Activated naive CD4-positive, alpha-beta T cell treated with anti-CD3 and anti-CD28 coated beads, Interleukin-2, amount 10 ng/mL, durations not matched to agents 7 days and 5 days (primary cell): ENCODE measurements around the gene COL9A1.
"Not testable (repeated sequence)": the region's sequence is repeated elsewhere in the genome, so short reads cannot be mapped to it uniquely, and the experiment has no call there.

Source experiments
- CTCF ChIA-PET: fragments of 350-600 bp; sonication (Branson Sonifier 250); formaldehyde crosslinking; loops from one replicate; lab custom pipeline; 2021; ENCODE audit warnings: antibody characterized with exemption; lab: Charles Lee
- DNase-seq: peaks from one replicate; pipeline ENCODE4 v3.0.0-alpha.2; 2020
- H3K27ac Mint-ChIP-seq: one replicate; pipeline ENCODE4 v1.8.0; 2021; ENCODE audit warnings: mild to moderate bottlenecking, moderate library complexity, mixed read lengths
- H3K27me3 Mint-ChIP-seq: one replicate; pipeline ENCODE4 v1.8.0; 2021; ENCODE audit warnings: mild to moderate bottlenecking, mixed read lengths
- H3K36me3 Mint-ChIP-seq: one replicate; pipeline ENCODE4 v1.8.0; 2021; ENCODE audit warnings: mixed read lengths
- H3K4me1 Mint-ChIP-seq: one replicate; pipeline ENCODE4 v1.8.0; 2021; ENCODE audit warnings: mixed read lengths
- H3K4me3 Mint-ChIP-seq: one replicate; pipeline ENCODE4 v1.8.0; 2021; ENCODE audit warnings: mild to moderate bottlenecking, moderate library complexity, mixed read lengths
- H3K9me3 Mint-ChIP-seq: one replicate; pipeline ENCODE4 v1.8.0; 2021; ENCODE audit warnings: mixed read lengths

Gene COL9A1

GRCh38 chr6:70310063-70310694 is 7.3 kb upstream of the COL9A1 start:
- H3K4me1 Mint-ChIP-seq = no peaks in the 10 kb centered on the region
- no peaks in the 10 kb centered on the region for H3K9me3 Mint-ChIP-seq
- CTCF ChIA-PET = interaction anchor here (0.6 to 3.3 kb wide), 20 partner anchors 8 to 704 kb away, joined by 3 to 39 read pairs (median 4); partner anchors contain the start of gene FAM135A
- no peak overlapping the region for H3K27ac Mint-ChIP-seq
- H3K36me3 Mint-ChIP-seq = no peaks in the 10 kb centered on the region
- H3K27me3 Mint-ChIP-seq = peaks cover 4% of the 10 kb centered on the region
- no peak overlapping the region for H3K4me3 Mint-ChIP-seq
- DNase-seq = no peak

GRCh38 chr6:70309243-70309642 is 6.4 kb upstream of the COL9A1 start:
- Mint-ChIP-seq H3K9me3 (no peaks in the 10 kb centered on the region), H3K4me3 (no peak overlapping the region), H3K4me1 (no peaks in the 10 kb centered on the region), H3K27me3 (peaks cover 4% of the 10 kb centered on the region), H3K27ac (no peak overlapping the region), H3K36me3 (no peaks in the 10 kb centered on the region)
- no peak for DNase-seq
- CTCF ChIA-PET = interaction anchor here (0.8 to 3.3 kb wide), 17 partner anchors 9 to 704 kb away, joined by 3 to 39 read pairs (median 4); partner anchors contain the start of gene FAM135A

- H3K4me3 Mint-ChIP-seq, DNase-seq, H3K4me1 Mint-ChIP-seq, H3K36me3 Mint-ChIP-seq, H3K27me3 Mint-ChIP-seq, H3K9me3 Mint-ChIP-seq, H3K27ac Mint-ChIP-seq: not testable (repeated sequence)
- CTCF ChIA-PET = interaction anchor here (0.7 to 3.3 kb wide), 7 partner anchors 14 to 577 kb away, joined by 3 to 24 read pairs (median 4); no protein-coding TSS in a partner anchor
Measured at GRCh38 chr6:70308142-70308541, 5.3 kb upstream of the COL9A1 start.

GRCh38 chr6:70307008-70307407 is 4.1 kb upstream of the COL9A1 start:
- Mint-ChIP-seq H3K4me1 (no peaks in the 10 kb centered on the region), H3K9me3 (no peaks in the 10 kb centered on the region), H3K4me3 (no peak overlapping the region), H3K36me3 (no peaks in the 10 kb centered on the region), H3K27me3 (peaks cover 4% of the 10 kb centered on the region), H3K27ac (no peak overlapping the region)
- DNase-seq = no peak
- CTCF ChIA-PET = interaction anchor here (0.9 to 1.3 kb wide), 3 partner anchors 9 to 86 kb away, joined by 3 to 5 read pairs (median 4); no protein-coding TSS in a partner anchor

GRCh38 chr6:70304616-70305015 is 1.7 kb upstream of the COL9A1 start:
- no peaks in the 10 kb centered on the region for H3K9me3 Mint-ChIP-seq
- H3K36me3 Mint-ChIP-seq = no peaks in the 10 kb centered on the region
- peaks cover 4% of the 10 kb centered on the region for H3K27me3 Mint-ChIP-seq

GRCh38 chr6:70299456-70299855 is 3.4 kb downstream of the COL9A1 start:
- peak; percentile 39 for DNase-seq
- no peaks in the 10 kb centered on the region for H3K36me3 Mint-ChIP-seq
- no peaks in the 10 kb centered on the region for H3K9me3 Mint-ChIP-seq
- H3K4me1 Mint-ChIP-seq = no peaks in the 10 kb centered on the region
- H3K4me3 Mint-ChIP-seq = no peak overlapping the region
- CTCF ChIA-PET = no interaction called here
- no peak overlapping the region for H3K27ac Mint-ChIP-seq
- no peaks in the 10 kb centered on the region for H3K27me3 Mint-ChIP-seq

More at GRCh38 chr6:70304616-70305015, 1.7 kb upstream of the COL9A1 start:
- no peaks in the 10 kb centered on the region for H3K4me1 Mint-ChIP-seq
- DNase-seq = no peak
- H3K4me3 Mint-ChIP-seq = no peak overlapping the region
- CTCF ChIA-PET = no interaction called here
- no peak overlapping the region for H3K27ac Mint-ChIP-seq

GRCh38 chr6:70298068-70298467 is 4.8 kb downstream of the COL9A1 start:
- Mint-ChIP-seq H3K4me3 (no peak overlapping the region), H3K27ac (no peak overlapping the region), H3K27me3 (no peaks in the 10 kb centered on the region), H3K4me1 (no peaks in the 10 kb centered on the region), H3K9me3 (no peaks in the 10 kb centered on the region), H3K36me3 (no peaks in the 10 kb centered on the region)
- DNase-seq = no peak
- CTCF ChIA-PET = no interaction called here

- no peak overlapping the region for H3K4me3 Mint-ChIP-seq
- peaks cover 4% of the 10 kb centered on the region for H3K27me3 Mint-ChIP-seq
- no peaks in the 10 kb centered on the region for H3K4me1 Mint-ChIP-seq
- no peak for DNase-seq
- H3K36me3 Mint-ChIP-seq = no peaks in the 10 kb centered on the region
- CTCF ChIA-PET = interaction anchor here (0.5 kb wide), 1 partner anchor 1017 kb away, joined by 3 read pairs; no protein-coding TSS in a partner anchor
- H3K9me3 Mint-ChIP-seq = no peaks in the 10 kb centered on the region
- H3K27ac Mint-ChIP-seq = no peak overlapping the region
Measured at GRCh38 chr6:70292193-70292592, 10.7 kb downstream of the COL9A1 start.

GRCh38 chr6:70289299-70289698 is 13.6 kb downstream of the COL9A1 start:
- H3K4me1 Mint-ChIP-seq = no peaks in the 10 kb centered on the region
- CTCF ChIA-PET = interaction anchor here (1.0 to 2.0 kb wide), 3 partner anchors 20 to 68 kb away, joined by 3 to 7 read pairs (median 4); no protein-coding TSS in a partner anchor
- H3K27me3 Mint-ChIP-seq = peaks cover 5% of the 10 kb centered on the region
- no peak for DNase-seq
- no peaks in the 10 kb centered on the region for H3K9me3 Mint-ChIP-seq
- no peak overlapping the region for H3K4me3 Mint-ChIP-seq
- H3K27ac Mint-ChIP-seq = no peak overlapping the region
- H3K36me3 Mint-ChIP-seq = no peaks in the 10 kb centered on the region

- Mint-ChIP-seq H3K27ac (no peak overlapping the region), H3K4me3 (no peak overlapping the region), H3K9me3 (no peaks in the 10 kb centered on the region), H3K27me3 (peaks cover 29% of the 10 kb centered on the region), H3K4me1 (no peaks in the 10 kb centered on the region), H3K36me3 (no peaks in the 10 kb centered on the region)
- CTCF ChIA-PET = no interaction called here
- no peak for DNase-seq
Measured at GRCh38 chr6:70286905-70287304, 16.0 kb downstream of the COL9A1 start.

GRCh38 chr6:70285201-70285600 is 17.7 kb downstream of the COL9A1 start:
- no peaks in the 10 kb centered on the region for H3K4me1 Mint-ChIP-seq
- H3K9me3 Mint-ChIP-seq = no peaks in the 10 kb centered on the region
- DNase-seq = no peak
- CTCF ChIA-PET = no interaction called here
- peaks cover 42% of the 10 kb centered on the region for H3K27me3 Mint-ChIP-seq
- no peaks in the 10 kb centered on the region for H3K36me3 Mint-ChIP-seq
- no peak overlapping the region for H3K4me3 Mint-ChIP-seq
- H3K27ac Mint-ChIP-seq = no peak overlapping the region

GRCh38 chr6:70282919-70283461 is 19.9 kb downstream of the COL9A1 start:
- CTCF ChIA-PET = no interaction called here

GRCh38 chr6:70282312-70282918 is 20.5 kb downstream of the COL9A1 start:
- DNase-seq = no peak
- peaks cover 45% of the 10 kb centered on the region for H3K27me3 Mint-ChIP-seq
- H3K27ac Mint-ChIP-seq = no peak overlapping the region
- H3K4me3 Mint-ChIP-seq = no peak overlapping the region
- CTCF ChIA-PET = interaction anchor here (1.2 kb wide), 1 partner anchor 26 kb away, joined by 3 read pairs; no protein-coding TSS in a partner anchor
- no peaks in the 10 kb centered on the region for H3K36me3 Mint-ChIP-seq
- no peaks in the 10 kb centered on the region for H3K9me3 Mint-ChIP-seq
- H3K4me1 Mint-ChIP-seq = no peaks in the 10 kb centered on the region

More at GRCh38 chr6:70282919-70283461, 19.9 kb downstream of the COL9A1 start:
- Mint-ChIP-seq H3K4me1 (no peaks in the 10 kb centered on the region), H3K4me3 (no peak overlapping the region), H3K9me3 (no peaks in the 10 kb centered on the region), H3K27me3 (peaks cover 45% of the 10 kb centered on the region), H3K36me3 (no peaks in the 10 kb centered on the region), H3K27ac (no peak overlapping the region)
- DNase-seq = no peak

- no peak for DNase-seq
- Mint-ChIP-seq H3K9me3 (no peaks in the 10 kb centered on the region), H3K27ac (no peak overlapping the region), H3K27me3 (peaks cover 45% of the 10 kb centered on the region), H3K4me3 (no peak overlapping the region), H3K36me3 (no peaks in the 10 kb centered on the region), H3K4me1 (no peaks in the 10 kb centered on the region)
- CTCF ChIA-PET = interaction anchor here (1.2 kb wide), 1 partner anchor 27 kb away, joined by 3 read pairs; no protein-coding TSS in a partner anchor
Measured at GRCh38 chr6:70281923-70282311, 21.0 kb downstream of the COL9A1 start.
